A549 (cell line): ENCODE measurements around the gene ACR. TPM values are rescaled to one million over a fixed set of nuclear protein-coding genes. Genes with fewer than 3 reads are reported as not detected.

Experiments used
- ATAC-seq, 2 experiments: fragments of 200-7000 bp in 1 of 2; fragments of >200 bp in 1 of 2; cut with Nextera tagmentation in 1 of 2; cut with Tn5 transposase in 1 of 2; 3 replicates each; pipeline versions ENCODE4 v1.8.0 to v1.9.1; 2018 to 2020; ENCODE audit warnings: mild to moderate bottlenecking in 1 of 2, moderate library complexity in 1 of 2
- CTCF ChIA-PET: fragments of 300-600 bp; sonication (Branson Sonifier 250); formaldehyde crosslinking; extraction: SDS; loops from one replicate; lab custom pipeline; 2021; ENCODE audit warnings: antibody characterized with exemption, inconsistent platforms; lab: Yijun Ruan, JAX
- POLR2A ChIA-PET: fragments of 350-600 bp; formaldehyde crosslinking; extraction: SDS; loops from one replicate; lab custom pipeline; 2021; ENCODE audit warnings: antibody characterized with exemption, inconsistent platforms; lab: Yijun Ruan, JAX
- DNase-seq, 2 experiments: peaks; one replicate each; pipeline versions ENCODE4 v3.0.0 to v3.0.0-alpha.2; 2011 to 2016; ENCODE audit warnings: low read depth in 1 of 2, low spot score in 1 of 2
- FAIRE-seq: peaks from 2 replicates; lab custom pipeline; 2011; peaks lifted over from hg19 to GRCh38; lab: Jason Lieb, UNC
- H3K27ac ChIP-seq, 2 experiments: fragments of >200 bp; sonication (Bioruptor Twin); formaldehyde crosslinking; 3 replicates each; pipeline ENCODE4 v1.5.1; 2016 to 2017
- H3K4me1 ChIP-seq: fragments of >200 bp; sonication (Bioruptor Twin); formaldehyde crosslinking; 3 replicates; pipeline ENCODE4 v1.6.1; 2016
- H3K4me2 ChIP-seq: fragments of >200 bp; sonication (Bioruptor Twin); formaldehyde crosslinking; 3 replicates; pipeline ENCODE4 v1.6.1; 2016
- H3K4me3 ChIP-seq: fragments of >200 bp; sonication (Bioruptor Twin); formaldehyde crosslinking; 3 replicates; pipeline ENCODE4 v1.5.1; 2016
- H3K9me3 ChIP-seq: fragments of >200 bp; sonication (Bioruptor Twin); formaldehyde crosslinking; 3 replicates; pipeline ENCODE4 v1.6.1; 2016
- ATOH8 ChIP-seq: fragments of 250-450 bp; sonication (Bioruptor Pico); IDR thresholded peaks from 2 replicates; pipeline ENCODE4 v1.5.0; 2020; ENCODE audit warnings: low read depth, mild to moderate bottlenecking, moderate library complexity
- BCL3 ChIP-seq: fragments of >200 bp; sonication (Bioruptor Twin); formaldehyde crosslinking; IDR thresholded peaks from 3 replicates; pipeline ENCODE4 v1.6.1; 2016
- CEBPB ChIP-seq, 2 experiments: fragments of >200 bp in 1 of 2; sonication (Bioruptor Twin) in 1 of 2; formaldehyde crosslinking in 1 of 2; IDR thresholded peaks; 2 replicates each; pipeline ENCODE4 v1.6.1; 2012 to 2016
- CHD2 ChIP-seq: fragments of 150-350 bp; IDR thresholded peaks from 2 replicates; pipeline ENCODE4 v1.6.1; 2014; ENCODE audit warnings: low read length; ENCODE audit not compliant: partially characterized antibody
- CTCF ChIP-seq: fragments of >200 bp; sonication (Bioruptor Twin); formaldehyde crosslinking; IDR thresholded peaks from 3 replicates; pipeline ENCODE4 v1.5.1; 2016
- E2F6 ChIP-seq: IDR thresholded peaks from 2 replicates; pipeline ENCODE4 v1.6.1; 2012; ENCODE audit warnings: low read depth, borderline replicate concordance
- EHF ChIP-seq: fragments of 250-450 bp; sonication (Bioruptor Pico); IDR thresholded peaks from 2 replicates; pipeline ENCODE4 v1.5.0; 2020; ENCODE audit warnings: mild to moderate bottlenecking
- ELK1 ChIP-seq: fragments of 150-350 bp; IDR thresholded peaks from 2 replicates; pipeline ENCODE4 v1.6.1; 2014; ENCODE audit warnings: low read depth, mild to moderate bottlenecking, low read length
- EP300 ChIP-seq, 2 experiments: fragments of >200 bp; sonication (Bioruptor Twin); formaldehyde crosslinking; IDR thresholded peaks; 2 replicates in 1 of 2; 3 replicates in 1 of 2; pipeline ENCODE4 v1.6.1; 2016 to 2017
- FOSB ChIP-seq: fragments of 250-450 bp; sonication (Bioruptor Pico); IDR thresholded peaks from 2 replicates; pipeline ENCODE4 v1.5.0; 2020; ENCODE audit warnings: mild to moderate bottlenecking, moderate library complexity
- FOSL2 ChIP-seq, 2 experiments: fragments of 450-650 bp in 1 of 2; fragments of >200 bp in 1 of 2; sonication (Bioruptor Twin) in 1 of 2; formaldehyde crosslinking; IDR thresholded peaks; 2 replicates each; pipeline versions ENCODE4 v1.5.0 to v1.6.1; 2016 to 2020; ENCODE audit warnings: mild to moderate bottlenecking in 1 of 2, moderate library complexity in 1 of 2
- HES2 ChIP-seq: fragments of >200 bp; sonication (Bioruptor Twin); formaldehyde crosslinking; IDR thresholded peaks from 2 replicates; pipeline ENCODE4 v1.6.1; 2016
- HOXB5 ChIP-seq: fragments of 250-450 bp; sonication (Bioruptor Pico); IDR thresholded peaks from 2 replicates; pipeline ENCODE4 v1.5.0; 2020; ENCODE audit warnings: mild to moderate bottlenecking, moderate library complexity
- MAZ ChIP-seq: fragments of 150-350 bp; IDR thresholded peaks from 2 replicates; pipeline ENCODE4 v1.6.1; 2014; ENCODE audit warnings: antibody characterized with exemption, low read depth, low read length, borderline replicate concordance
- NFE2L2 ChIP-seq: fragments of 150-350 bp; conservative IDR thresholded peaks from 2 replicates; pipeline ENCODE4 v1.6.1; 2014; ENCODE audit warnings: low read length
- PHF8 ChIP-seq: fragments of 200-600 bp; sonication (generic); IDR thresholded peaks from 2 replicates; pipeline ENCODE4 v1.6.1; 2016; ENCODE audit warnings: low read depth, mild to moderate bottlenecking, antibody characterized with exemption, moderate library complexity, borderline replicate concordance
- POLR2A ChIP-seq: IDR thresholded peaks from 2 replicates; pipeline ENCODE4 v1.6.1; 2012; ENCODE audit warnings: mild to moderate bottlenecking, low read length
- RAD21 ChIP-seq, 2 experiments: fragments of >200 bp in 1 of 2; sonication (Bioruptor Twin) in 1 of 2; formaldehyde crosslinking in 1 of 2; IDR thresholded peaks in 1 of 2; conservative IDR thresholded peaks in 1 of 2; 2 replicates in 1 of 2; 3 replicates in 1 of 2; pipeline ENCODE4 v1.6.1; 2012 to 2018; ENCODE audit warnings: inconsistent platforms in 1 of 2
- TFCP2L1 ChIP-seq: fragments of 250-450 bp; sonication (Bioruptor Pico); IDR thresholded peaks from 2 replicates; pipeline ENCODE4 v1.5.0; 2021; ENCODE audit warnings: mild to moderate bottlenecking
- USF2 ChIP-seq: fragments of 450-650 bp; IDR thresholded peaks from 2 replicates; pipeline ENCODE4 v1.6.1; 2014; ENCODE audit warnings: antibody characterized with exemption
- WGBS: methylation state at CpG from one replicate; pipeline ENCODE4 v1.1.6; 2017; ENCODE audit errors: missing lambda C conversion rate; 5-methylcytosine and 5-hydroxymethylcytosine counted together
- polyA plus RNA-seq, 4 experiments: library from polyadenylated mRNA; depleted of rRNA in 3 of 4; stranded (reverse); fragments of >200 nt; fragmentation: RNase III in 1 of 4; extraction: RNeasy Plus Mini Kit Qiagen cat#74134 plus additional on column Dnase treatment in 1 of 4; gene quantifications; 2 replicates in 3 of 4; 3 replicates in 1 of 4; pipeline ENCODE4 v1.2.3, GENCODE V29; 2011 to 2017

Gene ACR
- polyA plus RNA-seq, 2 of the 4 experiments (the other 2 are of a cell fraction), result not detected

- TF ChIP-seq E2F6 (no peak), TFCP2L1 (CRISPR knock-in tag) (no peak), USF2 (no peak), EP300 (IDR thresholded peaks at IDR 0.05) (no peak), CHD2 (no peak), PHF8 (no peak), RAD21 (conservative IDR thresholded peaks at IDR 0.05 in 1 of 2, IDR thresholded peaks at IDR 0.05 in 1 of 2) (no peak)
Measured at GRCh38 chr22:50722716-50723428, 15.1 kb upstream of the ACR start (continued).

- H3K4me3 ChIP-seq, result no peak overlapping the region
- H3K4me2 ChIP-seq, result no peak overlapping the region
- no peak overlapping the region for H3K27ac ChIP-seq
- WGBS, result 75% methylated on average over 7 of the region's 7 CpGs
- TF ChIP-seq CTCF (no peak), POLR2A (no peak), FOSB (no peak), MAZ (no peak), HOXB5 (CRISPR knock-in tag) (no peak), FOSL2 (IDR thresholded peaks at IDR 0.05) (no peak), FOSL2 (CRISPR knock-in tag; IDR thresholded peaks at IDR 0.05) (no peak), TFCP2L1 (CRISPR knock-in tag) (no peak), BCL3 (no peak), ELK1 (no peak), EHF (CRISPR knock-in tag) (no peak), ATOH8 (CRISPR knock-in tag) (no peak), NFE2L2 (no peak), CHD2 (no peak), CEBPB (IDR thresholded peaks at IDR 0.05) (no peak), HES2 (no peak)
- FAIRE-seq (no peak), ATAC-seq (no peak), DNase-seq (no peak)
- H3K4me1 ChIP-seq, result no peaks in the 10 kb centered on the region
- ChIA-PET CTCF (interaction anchor here (1.5 kb wide), 1 partner anchor 8 kb away, joined by 7 read pairs; no protein-coding TSS in a partner anchor), POLR2A (no interaction called here)
- H3K9me3 ChIP-seq, result no peaks in the 10 kb centered on the region
Measured at GRCh38 chr22:50723991-50724390, 14.0 kb upstream of the ACR start.
